Measurements from ENCODE around the gene CALY. TPM values are rescaled to one million over a fixed set of nuclear protein-coding genes. Genes with fewer than 3 reads are reported as not detected.
A peak's percentile ranks its signal among the peaks of the same experiment; 100 is the strongest.
"Not testable (repeated sequence)": the region's sequence is repeated elsewhere in the genome, so short reads cannot be mapped to it uniquely, and the experiment has no call there.

CALY gene
- polyA plus RNA-seq, 3 donors, result 0.20 to 0.25 (median 0.24) TPM

- no peak for DNase-seq
These were observed 3.6 kb downstream of the CALY start for GRCh38 chr10:133332936-133333699.

GRCh38 chr10:133329491-133330202 lies 7.0 kb downstream of the CALY start:
- peak; percentile 79 for DNase-seq

- DNase-seq, result no peak
These were observed 8.0 kb downstream of the CALY start for GRCh38 chr10:133328358-133329343.

GRCh38 chr10:133327651-133328357 lies 8.9 kb downstream of the CALY start:
- no peak for DNase-seq

GRCh38 chr10:133326745-133327650 lies 9.7 kb downstream of the CALY start:
- no peak for DNase-seq

- no peak for DNase-seq
These were observed 10.5 kb downstream of the CALY start for GRCh38 chr10:133326223-133326551.

- DNase-seq, result no peak
These were observed 11.1 kb downstream of the CALY start for GRCh38 chr10:133325440-133326222.

- no peak for DNase-seq
These were observed 11.8 kb downstream of the CALY start for GRCh38 chr10:133324857-133325260.

GRCh38 chr10:133324198-133324792 lies 12.4 kb downstream of the CALY start:
- no peak for DNase-seq

GRCh38 chr10:133322064-133322709 lies 14.5 kb downstream of the CALY start:
- DNase-seq, result not testable (repeated sequence)

GRCh38 chr10:133320852-133321422 lies 15.8 kb downstream of the CALY start:
- DNase-seq, result not testable (repeated sequence)

- DNase-seq, result peak; percentile 57
These were observed 18.1 kb downstream of the CALY start for GRCh38 chr10:133318494-133319127.

- no peak for DNase-seq
These were observed 20.0 kb downstream of the CALY start for GRCh38 chr10:133316732-133317131.

GRCh38 chr10:133316266-133316665 lies 20.4 kb downstream of the CALY start:
- no peak for DNase-seq

- no peak for DNase-seq
These were observed 20.8 kb downstream of the CALY start for GRCh38 chr10:133315847-133316246.

- no peak for DNase-seq
These were observed 21.8 kb downstream of the CALY start for GRCh38 chr10:133314911-133315310.

- DNase-seq, result no peak
These were observed 23.5 kb downstream of the CALY start for GRCh38 chr10:133313192-133313591.

GRCh38 chr10:133312769-133313145 lies 23.9 kb downstream of the CALY start:
- no peak for DNase-seq

Data from renal pelvis (tissue), 4 donors.